Measurements from ENCODE around the gene GAS2L2. TPM values are rescaled to one million over a fixed set of nuclear protein-coding genes. Genes with fewer than 3 reads are reported as not detected.
"Not testable (repeated sequence)": the region's sequence is repeated elsewhere in the genome, so short reads cannot be mapped to it uniquely, and the experiment has no call there.

The GAS2L2 gene
- total RNA-seq, 1 donor from 2014 or later: 0.07 TPM

- TF ChIP-seq EZH2 (IDR thresholded peaks at IDR 0.05; ENCODE audit: insufficient read depth, low read length): no peak
- no peak for TF ChIP-seq CTCF (IDR thresholded peaks at IDR 0.05; ENCODE audit: insufficient read depth, low read depth, low read length)
- no peak for DNase-seq (ENCODE audit: low read depth)
- peaks cover 10% of the 10 kb centered on the region for H3K79me2 ChIP-seq (ENCODE audit: insufficient read depth, low read length)
- no peak overlapping the region for H3K4me2 ChIP-seq (ENCODE audit: low read length)
- peaks cover 10% of the 10 kb centered on the region for H3K36me3 ChIP-seq (ENCODE audit: insufficient read depth, low read length)
- Mint-ChIP-seq H3K36me3 (ENCODE audit: low read depth, unreplicated experiment) (peaks cover 6% of the 10 kb centered on the region), H3K9me3 (ENCODE audit: unreplicated experiment) (no peaks in the 10 kb centered on the region), H3K27me3 (ENCODE audit: low read depth, unreplicated experiment) (no peaks in the 10 kb centered on the region), H3K4me1 (ENCODE audit: low read depth, unreplicated experiment) (no peaks in the 10 kb centered on the region), H3K4me3 (ENCODE audit: unreplicated experiment) (no peak overlapping the region), H3K27ac (ENCODE audit: unreplicated experiment) (no peak overlapping the region)
- no peak overlapping the region for H2AFZ ChIP-seq (ENCODE audit: low read depth, low read length)
- H3K4me3 ChIP-seq (ENCODE audit: insufficient read depth, low read depth, low read length): no peak overlapping the region
- no peaks in the 10 kb centered on the region for H3K27me3 ChIP-seq (ENCODE audit: insufficient read depth, low read length)
- H3K9me3 ChIP-seq (ENCODE audit: insufficient read depth, low read depth, low read length): no peaks in the 10 kb centered on the region
- H3K4me1 ChIP-seq (ENCODE audit: insufficient read depth, low read length): no peaks in the 10 kb centered on the region
- H3K27ac ChIP-seq (ENCODE audit: low read depth, low read length): no peak overlapping the region
- H3K9ac ChIP-seq (ENCODE audit: low read length): no peak overlapping the region
- FAIRE-seq: no peak
- peaks cover 20% of the 10 kb centered on the region for H4K20me1 ChIP-seq (ENCODE audit: insufficient read depth, low read length)
Measured at GRCh38 chr17:35705230-35705629, 47.8 kb downstream of the GAS2L2 start.

- not testable (repeated sequence) for H3K27me3 Mint-ChIP-seq (ENCODE audit: low read depth, unreplicated experiment); H3K27me3 ChIP-seq (ENCODE audit: insufficient read depth, low read length); H3K27ac ChIP-seq (ENCODE audit: low read depth, low read length); H3K4me2 ChIP-seq (ENCODE audit: low read length); FAIRE-seq; H3K36me3 Mint-ChIP-seq (ENCODE audit: low read depth, unreplicated experiment); H3K4me1 ChIP-seq (ENCODE audit: insufficient read depth, low read length); H3K27ac Mint-ChIP-seq (ENCODE audit: unreplicated experiment); H3K79me2 ChIP-seq (ENCODE audit: insufficient read depth, low read length); H3K9ac ChIP-seq (ENCODE audit: low read length); H3K4me1 Mint-ChIP-seq (ENCODE audit: low read depth, unreplicated experiment); H3K9me3 ChIP-seq (ENCODE audit: insufficient read depth, low read depth, low read length); H3K4me3 ChIP-seq (ENCODE audit: insufficient read depth, low read depth, low read length); H2AFZ ChIP-seq (ENCODE audit: low read depth, low read length); H3K4me3 Mint-ChIP-seq (ENCODE audit: unreplicated experiment); H3K9me3 Mint-ChIP-seq (ENCODE audit: unreplicated experiment); DNase-seq (ENCODE audit: low read depth)
- H4K20me1 ChIP-seq (ENCODE audit: insufficient read depth, low read length): peaks cover 30% of the 10 kb centered on the region
- peaks cover 11% of the 10 kb centered on the region for H3K36me3 ChIP-seq (ENCODE audit: insufficient read depth, low read length)
Measured at GRCh38 chr17:35703308-35703707, 49.7 kb downstream of the GAS2L2 start.

GRCh38 chr17:35701491-35701890 lies 51.5 kb downstream of the GAS2L2 start:
- Mint-ChIP-seq H3K4me1 (ENCODE audit: low read depth, unreplicated experiment) (no peaks in the 10 kb centered on the region), H3K4me3 (ENCODE audit: unreplicated experiment) (no peak overlapping the region), H3K9me3 (ENCODE audit: unreplicated experiment) (no peaks in the 10 kb centered on the region), H3K27me3 (ENCODE audit: low read depth, unreplicated experiment) (no peaks in the 10 kb centered on the region), H3K27ac (ENCODE audit: unreplicated experiment) (no peak overlapping the region), H3K36me3 (ENCODE audit: low read depth, unreplicated experiment) (peaks cover 13% of the 10 kb centered on the region)
- no peak overlapping the region for H3K4me3 ChIP-seq (ENCODE audit: insufficient read depth, low read depth, low read length)
- DNase-seq (ENCODE audit: low read depth): no peak
- peaks cover 11% of the 10 kb centered on the region for H3K79me2 ChIP-seq (ENCODE audit: insufficient read depth, low read length)
- H3K4me2 ChIP-seq (ENCODE audit: low read length): no peak overlapping the region
- H3K9me3 ChIP-seq (ENCODE audit: insufficient read depth, low read depth, low read length): no peaks in the 10 kb centered on the region
- TF ChIP-seq CTCF (IDR thresholded peaks at IDR 0.05; ENCODE audit: insufficient read depth, low read depth, low read length): no peak
- no peak for TF ChIP-seq EZH2 (IDR thresholded peaks at IDR 0.05; ENCODE audit: insufficient read depth, low read length)
- H2AFZ ChIP-seq (ENCODE audit: low read depth, low read length): no peak overlapping the region
- peaks cover 35% of the 10 kb centered on the region for H4K20me1 ChIP-seq (ENCODE audit: insufficient read depth, low read length)
- no peak overlapping the region for H3K27ac ChIP-seq (ENCODE audit: low read depth, low read length)
- no peak overlapping the region for H3K9ac ChIP-seq (ENCODE audit: low read length)
- no peaks in the 10 kb centered on the region for H3K27me3 ChIP-seq (ENCODE audit: insufficient read depth, low read length)
- H3K4me1 ChIP-seq (ENCODE audit: insufficient read depth, low read length): no peaks in the 10 kb centered on the region
- peaks cover 15% of the 10 kb centered on the region for H3K36me3 ChIP-seq (ENCODE audit: insufficient read depth, low read length)
- FAIRE-seq: no peak

All from astrocyte (in vitro differentiated cells and primary cell).